ENCODE measurements around the gene AKR1D1. TPM values are rescaled to one million over a fixed set of nuclear protein-coding genes. Genes with fewer than 3 reads are reported as not detected.

The AKR1D1 gene
- total RNA-seq, 2 donors from 2014 or later, result not detected

GRCh38 chr7:138154661-138155060 lies 78.4 kb downstream of the AKR1D1 start:
- no peak for DNase-seq (ENCODE audit: low spot score)
- intact Hi-C loops (cut with DNase I), result no loop called here

GRCh38 chr7:138157702-138158101 lies 81.4 kb downstream of the AKR1D1 start:
- DNase-seq (ENCODE audit: low spot score), result no peak
- intact Hi-C loops (cut with DNase I), result no loop called here

DNA sequence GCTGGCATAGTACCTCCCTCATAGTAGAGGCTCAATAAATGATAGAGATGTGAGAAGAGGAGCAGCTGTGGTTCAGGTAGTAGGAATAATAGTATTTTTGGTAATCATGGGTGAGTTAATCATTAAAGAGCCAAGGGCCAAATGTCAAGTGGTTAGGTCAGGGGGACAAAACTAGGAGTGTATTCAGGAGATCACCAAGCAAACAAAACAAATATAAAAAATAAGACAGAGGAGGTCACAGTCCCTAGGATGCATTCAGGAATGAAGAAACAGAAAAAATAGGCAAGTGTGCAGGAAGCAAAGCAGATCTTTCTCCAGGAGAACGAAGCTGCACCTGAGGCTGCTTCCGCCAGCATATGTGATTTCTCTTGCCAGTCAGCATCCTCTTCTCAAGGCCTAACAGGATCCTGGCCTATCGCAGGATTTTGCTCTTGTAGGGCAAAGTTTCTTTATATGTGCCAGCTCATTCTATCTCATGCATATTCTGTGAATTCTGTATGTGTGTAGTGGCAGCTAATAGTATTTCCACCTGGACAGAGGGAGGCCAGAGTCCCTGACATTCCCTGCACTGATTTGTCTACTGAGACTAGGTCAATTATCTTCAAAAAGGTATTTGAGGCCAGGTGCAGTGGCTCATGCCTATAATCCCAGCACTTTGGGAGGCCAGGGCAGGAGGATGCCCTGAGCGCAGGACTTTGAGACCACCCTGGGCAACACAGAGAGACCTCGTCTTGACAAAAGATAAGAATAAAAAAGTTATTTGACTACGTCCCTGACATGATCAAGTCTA lies 82.7 kb downstream of the AKR1D1 start:
- intact Hi-C loops (cut with DNase I), result no loop called here
- no peak for DNase-seq (ENCODE audit: low spot score)

- DNase-seq (ENCODE audit: low spot score), result no peak
- intact Hi-C loops (cut with DNase I), result no loop called here
These were observed 85.4 kb downstream of the AKR1D1 start for GRCh38 chr7:138161600-138162081.

DNA sequence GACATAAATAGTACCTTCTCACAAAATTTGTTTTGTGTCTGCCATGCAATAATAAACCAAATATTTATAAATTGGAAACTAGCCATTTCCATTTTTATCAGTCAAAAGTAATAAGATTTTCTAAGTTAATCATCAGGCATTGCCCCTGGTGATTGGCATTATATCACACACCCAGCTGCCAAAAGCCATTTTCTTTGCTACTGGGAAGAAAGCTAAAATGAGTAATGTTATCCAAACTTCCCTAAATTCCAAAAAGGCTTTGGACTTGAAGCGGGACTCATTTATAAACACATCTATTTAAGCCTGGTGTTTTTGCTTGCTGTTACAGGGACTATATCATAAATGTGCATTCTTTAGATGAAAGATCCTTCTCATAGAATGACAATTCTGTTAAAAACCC lies 86.0 kb downstream of the AKR1D1 start:
- intact Hi-C loops (cut with DNase I), result no loop called here
- no peak for DNase-seq (ENCODE audit: low spot score)

DNA sequence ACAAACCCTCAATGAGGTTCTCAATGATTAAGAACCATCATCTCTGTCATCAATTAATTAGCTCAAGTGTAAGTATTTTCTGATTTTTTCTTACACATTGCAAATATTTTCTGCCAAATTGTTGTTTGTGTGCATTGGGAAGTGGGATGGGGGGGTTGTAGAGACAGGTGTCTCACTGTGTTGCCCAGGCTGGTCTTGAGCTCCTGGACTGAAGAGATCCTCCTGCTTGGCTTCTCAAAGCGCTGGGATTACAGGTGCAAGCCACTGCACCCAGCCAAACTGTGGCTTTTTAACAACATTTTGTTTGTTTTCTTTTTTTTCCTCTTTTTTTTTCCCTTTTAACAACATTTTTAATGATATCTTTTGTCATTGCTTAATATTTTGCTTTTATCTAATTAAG lies 87.5 kb downstream of the AKR1D1 start:
- DNase-seq (ENCODE audit: low spot score), result no peak
- intact Hi-C loops (cut with DNase I), result no loop called here

DNA sequence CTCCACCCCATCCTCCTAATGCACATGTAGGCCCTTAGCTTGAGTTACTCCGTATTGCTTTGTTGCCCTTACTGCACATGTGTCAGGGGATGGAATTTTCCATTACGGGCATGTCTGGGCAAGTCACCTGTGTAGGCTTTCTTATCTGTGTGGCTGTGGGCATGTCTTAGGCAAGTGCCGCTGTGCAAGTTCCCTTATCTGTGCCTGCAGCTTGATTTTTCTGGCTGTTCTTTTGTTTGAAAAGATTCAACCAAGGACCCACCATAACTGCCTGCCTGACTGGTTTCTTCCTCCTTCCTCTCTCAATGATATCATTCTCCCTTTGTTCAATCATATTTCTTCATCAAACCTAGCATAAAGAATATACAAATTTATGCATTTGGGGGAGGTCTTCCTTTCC lies 88.5 kb downstream of the AKR1D1 start:
- intact Hi-C loops (cut with DNase I), result no loop called here
- DNase-seq (ENCODE audit: low spot score), result no peak

- intact Hi-C loops (cut with DNase I), result no loop called here
- no peak for DNase-seq (ENCODE audit: low spot score)
These were observed 90.4 kb downstream of the AKR1D1 start for GRCh38 chr7:138166681-138167080.

DNA sequence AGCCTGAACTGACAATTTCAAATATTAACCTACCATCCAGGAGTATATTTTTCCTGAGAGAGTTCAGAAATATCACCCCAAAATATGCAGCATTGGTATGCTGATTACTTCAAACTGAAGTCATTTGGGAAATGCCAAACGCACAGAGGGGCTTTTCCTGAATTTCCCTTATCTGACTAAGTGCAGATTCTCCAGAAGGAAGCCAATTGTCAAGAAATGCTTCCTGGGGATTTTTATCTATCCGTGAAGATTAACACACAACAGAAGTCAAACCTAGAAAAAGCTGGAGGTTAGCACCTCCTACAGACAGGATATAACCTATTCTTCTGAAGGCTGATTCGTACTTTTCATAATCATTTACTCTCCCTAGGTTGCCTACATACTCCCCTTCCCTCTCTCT lies 91.0 kb downstream of the AKR1D1 start:
- intact Hi-C loops (cut with DNase I), result no loop called here

GRCh38 chr7:138167869-138168296 lies 91.6 kb downstream of the AKR1D1 start:
- intact Hi-C loops (cut with DNase I), result no loop called here
- DNase-seq (ENCODE audit: low spot score), result no peak

More for the DNA sequence above, 91.0 kb downstream of the AKR1D1 start:
- DNase-seq (ENCODE audit: low spot score), result no peak

Other genes with a start within 250 kb of the AKR1D1 start
- 1 to 10 TPM; 2.4 to 6.1 TPM for gene DGKI, start 229.5 kb upstream of the AKR1D1 start, total RNA-seq
- 100 to 1,000 TPM; 106 to 129 TPM for gene CREB3L2, start 74.4 kb upstream of the AKR1D1 start, total RNA-seq